Loucy (cell line): ENCODE data around the gene C20orf204.
A peak's percentile ranks its signal among the peaks of the same experiment; 100 is the strongest.

ENCODE experiments used
- H2AFZ ChIP-seq: fragments of 200-600 bp; sonication (generic); 2 replicates; pipeline ENCODE4 v1.6.0; 2016; ENCODE audit warnings: antibody characterized with exemption, mild to moderate bottlenecking, low read length, moderate library complexity
- H3F3A ChIP-seq: fragments of 200-600 bp; 2 replicates; pipeline ENCODE4 v1.6.0; 2016; ENCODE audit warnings: antibody characterized with exemption, low read depth, mild to moderate bottlenecking
- H3K27me3 ChIP-seq: fragments of 200-600 bp; sonication (generic); 2 replicates; pipeline ENCODE4 v1.6.1; 2014; ENCODE audit warnings: low read length, mild to moderate bottlenecking; ENCODE audit not compliant: insufficient read depth, poor library complexity, severe bottlenecking
- H3K36me3 ChIP-seq: fragments of 200-600 bp; sonication (generic); 2 replicates; pipeline ENCODE4 v1.6.1; 2016; ENCODE audit warnings: low read length; ENCODE audit not compliant: insufficient read depth
- H3K4me1 ChIP-seq: fragments of 200-600 bp; sonication (generic); 2 replicates; pipeline ENCODE4 v1.5.1; 2014; ENCODE audit warnings: low read length, mild to moderate bottlenecking; ENCODE audit not compliant: insufficient read depth, poor library complexity, severe bottlenecking
- H3K4me2 ChIP-seq: fragments of 200-600 bp; sonication (generic); 2 replicates; pipeline ENCODE4 v1.6.0; 2014; ENCODE audit warnings: antibody characterized with exemption, low read length, low read depth, mild to moderate bottlenecking; ENCODE audit not compliant: poor library complexity, severe bottlenecking
- H3K4me3 ChIP-seq: fragments of 200-600 bp; sonication (generic); 2 replicates; pipeline ENCODE4 v1.5.1; 2014; ENCODE audit warnings: low read length, mild to moderate bottlenecking, mixed read lengths; ENCODE audit not compliant: poor library complexity, severe bottlenecking
- H3K79me2 ChIP-seq: fragments of 200-600 bp; sonication (generic); 2 replicates; pipeline ENCODE4 v1.6.1; 2014; ENCODE audit warnings: low read length; ENCODE audit not compliant: insufficient read depth
- H3K9ac ChIP-seq: fragments of 200-600 bp; sonication (generic); 2 replicates; pipeline ENCODE4 v1.6.0; 2014; ENCODE audit warnings: mild to moderate bottlenecking, low read depth, low read length, moderate library complexity; ENCODE audit not compliant: poor library complexity, severe bottlenecking
- H3K9me2 ChIP-seq: fragments of 200-600 bp; sonication (generic); replicated peaks from 2 replicates; pipeline ENCODE4 v1.6.1; 2016; ENCODE audit warnings: low read depth, low read length, mixed read lengths
- H3K9me3 ChIP-seq: fragments of 200-600 bp; sonication (generic); 2 replicates; pipeline ENCODE4 v1.6.1; 2014; ENCODE audit warnings: mild to moderate bottlenecking, antibody characterized with exemption, low read length, low read depth; ENCODE audit not compliant: insufficient read depth
- H4K20me1 ChIP-seq: fragments of 200-600 bp; sonication (generic); 2 replicates; pipeline ENCODE4 v1.6.0; 2014; ENCODE audit warnings: antibody characterized with exemption, low read length, mild to moderate bottlenecking; ENCODE audit not compliant: insufficient read depth, poor library complexity, severe bottlenecking
- CTCF ChIP-seq: fragments of 200-600 bp; sonication (generic); conservative IDR thresholded peaks from 2 replicates; pipeline ENCODE4 v1.5.1; 2014; ENCODE audit warnings: mild to moderate bottlenecking, antibody characterized with exemption, low read length
- EZH2phosphoT487 ChIP-seq: fragments of 200-600 bp; IDR thresholded peaks from 2 replicates; pipeline ENCODE4 v1.6.1; 2018; ENCODE audit warnings: antibody characterized with exemption, mild to moderate bottlenecking, moderate library complexity, borderline replicate concordance

C20orf204 gene

GRCh38 chr20:64063389-64064144, 27.6 kb downstream of the C20orf204 start:
- peak overlapping the region; percentile 94 for H3K9ac ChIP-seq
- H3K36me3 ChIP-seq: no peaks in the 10 kb centered on the region
- no peaks in the 10 kb centered on the region for H3F3A ChIP-seq
- no peaks in the 10 kb centered on the region for H3K9me3 ChIP-seq
- peaks cover 51% of the 10 kb centered on the region for H3K4me1 ChIP-seq
- H4K20me1 ChIP-seq: no peaks in the 10 kb centered on the region
- peak overlapping the region; percentile 95 for H3K4me3 ChIP-seq
- peaks cover 15% of the 10 kb centered on the region; the same call in 1 of the 2 replicates for H3K79me2 ChIP-seq
- H3K4me2 ChIP-seq: peak overlapping the region; percentile 83
- no peaks in the 10 kb centered on the region for H3K9me2 ChIP-seq
- peak overlapping the region; percentile 91 for H2AFZ ChIP-seq
- TF ChIP-seq CTCF (no peak), EZH2phosphoT487 (no peak)
- no peaks in the 10 kb centered on the region for H3K27me3 ChIP-seq

GRCh38 chr20:64064145-64064698, 28.2 kb downstream of the C20orf204 start:
- H3K9ac ChIP-seq: peak overlapping the region; percentile 94
- TF ChIP-seq CTCF (no peak), EZH2phosphoT487 (no peak)
- H3K9me3 ChIP-seq: no peaks in the 10 kb centered on the region
- no peaks in the 10 kb centered on the region for H4K20me1 ChIP-seq
- no peaks in the 10 kb centered on the region for H3K27me3 ChIP-seq
- H2AFZ ChIP-seq: no peak overlapping the region
- no peaks in the 10 kb centered on the region for H3K9me2 ChIP-seq
- H3K4me2 ChIP-seq: peak overlapping the region; percentile 83
- peak overlapping the region; percentile 95 for H3K4me3 ChIP-seq
- peaks cover 15% of the 10 kb centered on the region; the same call in 1 of the 2 replicates for H3K79me2 ChIP-seq
- peaks cover 57% of the 10 kb centered on the region for H3K4me1 ChIP-seq
- no peaks in the 10 kb centered on the region for H3F3A ChIP-seq
- no peaks in the 10 kb centered on the region for H3K36me3 ChIP-seq

DNA sequence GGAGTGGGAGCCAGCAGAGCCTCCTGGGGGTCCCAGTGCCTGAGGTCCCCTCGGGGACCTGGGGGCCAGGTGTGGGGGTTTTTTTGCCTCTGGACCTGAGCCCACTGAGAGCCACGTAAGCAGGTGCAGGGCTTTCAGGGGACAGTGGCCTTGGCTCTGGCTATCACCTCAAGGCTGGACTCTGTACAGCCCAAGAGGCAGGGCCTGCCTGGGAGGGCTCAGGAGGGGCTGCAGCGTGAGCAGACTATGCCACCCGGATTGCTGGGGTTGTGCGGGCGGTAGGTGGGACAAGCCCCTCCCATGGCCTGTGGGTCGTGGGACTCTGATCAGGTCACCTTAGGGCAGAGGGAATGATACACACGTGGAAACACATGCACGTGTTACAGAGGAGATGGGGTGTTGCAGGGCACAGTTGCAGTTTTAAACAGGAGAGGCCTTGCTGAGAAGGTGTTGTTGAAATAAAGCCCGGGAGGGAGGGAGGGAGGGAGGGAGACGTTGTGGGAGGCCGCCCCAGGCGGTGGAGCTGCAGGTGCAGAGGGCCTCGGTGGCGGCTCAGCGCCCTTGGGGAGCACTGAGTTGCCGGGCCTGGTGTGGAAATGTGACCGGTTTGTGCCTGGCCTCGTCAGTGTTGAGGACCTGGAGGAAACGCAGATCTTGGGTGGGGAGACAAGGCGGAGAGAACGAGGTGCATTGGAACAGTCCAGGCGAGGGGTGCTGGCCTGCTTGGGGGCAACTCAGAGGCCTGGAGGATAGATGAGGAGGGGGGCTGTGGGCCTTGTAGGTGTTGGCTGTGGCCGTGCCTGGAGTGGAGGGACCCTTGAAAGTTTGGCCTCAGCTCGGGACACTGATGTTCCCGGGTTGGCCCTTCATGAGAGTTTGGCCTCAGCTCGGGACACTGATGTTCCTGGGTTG, 29.3 kb downstream of the C20orf204 start:
- Histone ChIP-seq H3K36me3 (no peaks in the 10 kb centered on the region), H2AFZ (no peak overlapping the region), H3K4me1 (peaks cover 60% of the 10 kb centered on the region), H4K20me1 (no peaks in the 10 kb centered on the region), H3K27me3 (no peaks in the 10 kb centered on the region), H3F3A (no peaks in the 10 kb centered on the region), H3K9me2 (no peaks in the 10 kb centered on the region), H3K79me2 (peaks cover 15% of the 10 kb centered on the region; the same call in 1 of the 2 replicates), H3K9me3 (no peaks in the 10 kb centered on the region), H3K4me2 (peak overlapping the region; percentile 83), H3K4me3 (no peak overlapping the region), H3K9ac (peak overlapping the region; percentile 94)
- TF ChIP-seq CTCF (no peak), EZH2phosphoT487 (no peak)
